ENCODE results near the gene PKIG.

GRCh38 chr20:44658810-44659209, 76.4 kb downstream of the PKIG start:
- TF ChIP-seq CTCF (IDR thresholded peaks at IDR 0.05; ENCODE audit: poor library complexity) (no peak), EZH2 (IDR thresholded peaks at IDR 0.05; ENCODE audit: borderline replicate concordance) (no peak)
